Activated CD4-positive, alpha-beta T cell treated with anti-CD3 and anti-CD28 coated beads, Interleukin-2, amount 10 ng/mL, durations not matched to agents 24 days and 14 days (primary cell): ENCODE measurements around the gene NELFCD. TPM values are rescaled to one million over a fixed set of nuclear protein-coding genes. Genes with fewer than 3 reads are reported as not detected.
"Not testable (repeated sequence)": the region's sequence is repeated elsewhere in the genome, so short reads cannot be mapped to it uniquely, and the experiment has no call there.

ENCODE experiments used
- DNase-seq: peaks from one replicate; pipeline ENCODE4 v3.0.0; 2022
- H3K27ac Mint-ChIP-seq: one replicate; pipeline ENCODE4 v1.8.0; 2022; ENCODE audit warnings: mild to moderate bottlenecking, mixed read lengths
- H3K27me3 Mint-ChIP-seq: one replicate; pipeline ENCODE4 v1.8.0; 2022; ENCODE audit warnings: mixed read lengths
- H3K36me3 Mint-ChIP-seq: one replicate; pipeline ENCODE4 v1.8.0; 2022; ENCODE audit warnings: low read depth, mild to moderate bottlenecking, mixed read lengths
- H3K4me1 Mint-ChIP-seq: one replicate; pipeline ENCODE4 v1.8.0; 2021; ENCODE audit warnings: mixed read lengths
- H3K4me3 Mint-ChIP-seq: one replicate; pipeline ENCODE4 v1.8.0; 2022; ENCODE audit warnings: mild to moderate bottlenecking, moderate library complexity, mixed read lengths
- H3K9me3 Mint-ChIP-seq: one replicate; pipeline ENCODE4 v1.8.0; 2021; ENCODE audit warnings: mixed read lengths
- intact Hi-C: fragments of 100-400 bp; cut with micrococcal nuclease; formaldehyde crosslinking; loops from one replicate; pipeline ENCODE4 v1.15.1; 2023
- total RNA-seq: library from RNA; stranded (reverse); gene quantifications from 2 replicates; pipeline ENCODE4 v1.2.3, GENCODE V29; 2022

The NELFCD gene, protein sequence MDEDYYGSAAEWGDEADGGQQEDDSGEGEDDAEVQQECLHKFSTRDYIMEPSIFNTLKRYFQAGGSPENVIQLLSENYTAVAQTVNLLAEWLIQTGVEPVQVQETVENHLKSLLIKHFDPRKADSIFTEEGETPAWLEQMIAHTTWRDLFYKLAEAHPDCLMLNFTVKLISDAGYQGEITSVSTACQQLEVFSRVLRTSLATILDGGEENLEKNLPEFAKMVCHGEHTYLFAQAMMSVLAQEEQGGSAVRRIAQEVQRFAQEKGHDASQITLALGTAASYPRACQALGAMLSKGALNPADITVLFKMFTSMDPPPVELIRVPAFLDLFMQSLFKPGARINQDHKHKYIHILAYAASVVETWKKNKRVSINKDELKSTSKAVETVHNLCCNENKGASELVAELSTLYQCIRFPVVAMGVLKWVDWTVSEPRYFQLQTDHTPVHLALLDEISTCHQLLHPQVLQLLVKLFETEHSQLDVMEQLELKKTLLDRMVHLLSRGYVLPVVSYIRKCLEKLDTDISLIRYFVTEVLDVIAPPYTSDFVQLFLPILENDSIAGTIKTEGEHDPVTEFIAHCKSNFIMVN
- 119 and 120 TPM in 2 replicates for total RNA-seq

DNA sequence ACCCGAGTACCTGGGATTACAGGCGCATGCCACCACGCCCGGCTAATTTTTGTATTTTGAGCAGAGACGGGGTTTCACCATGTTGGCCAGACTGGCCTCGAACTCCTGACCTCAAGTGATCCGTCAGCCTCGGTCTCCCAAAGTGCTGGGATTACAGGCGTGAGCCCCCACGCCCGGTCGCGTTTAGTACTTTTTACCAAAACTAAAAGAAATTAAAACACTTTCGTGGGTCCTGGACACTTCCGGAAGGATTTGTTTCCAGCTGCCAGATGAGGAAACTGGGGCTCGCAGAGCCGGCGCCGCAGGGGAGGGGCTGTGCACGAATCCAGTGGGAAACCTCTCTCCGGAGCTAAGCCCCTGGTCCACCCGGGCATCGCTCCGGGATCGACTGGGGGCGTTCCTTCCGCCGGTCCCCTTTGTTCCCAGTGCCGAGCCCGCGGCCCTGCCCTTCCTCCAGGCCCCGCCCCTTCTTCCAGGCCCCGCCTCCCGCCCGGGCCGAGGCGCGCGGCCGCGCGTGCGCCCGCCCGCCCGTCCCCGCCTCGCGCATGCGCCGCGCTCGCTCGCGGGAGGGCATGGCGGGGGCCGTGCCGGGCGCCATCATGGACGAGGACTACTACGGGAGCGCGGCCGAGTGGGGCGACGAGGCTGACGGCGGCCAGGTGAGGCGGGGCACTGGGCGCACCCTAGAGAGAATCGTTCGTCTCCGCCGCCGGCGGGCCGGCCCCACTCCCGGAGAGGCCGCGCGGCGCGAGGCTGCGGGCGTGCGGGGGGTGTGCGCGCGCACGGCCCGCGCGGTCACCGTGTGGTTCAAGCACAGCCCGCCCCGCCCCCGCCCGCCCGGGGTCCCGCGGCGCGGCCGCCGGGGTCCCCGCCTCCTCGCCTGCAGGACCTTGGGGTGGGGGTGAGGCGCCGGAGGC lies at the start of gene NELFCD:
Gene NELFCD (plus strand): TSS at position 546 of the 917 bp plus-strand sequence. CDS start 54 bp downstream, at position 600.
- peak within 1 kb of the TSS; percentile 94 for H3K4me3 Mint-ChIP-seq
- peak within 1 kb of the TSS; percentile 91 for H3K27ac Mint-ChIP-seq
- peak; percentile 97 for DNase-seq
- peaks cover 22% of the 10 kb centered on the region for H3K36me3 Mint-ChIP-seq
- H3K27me3 Mint-ChIP-seq, result peaks cover 9% of the 10 kb centered on the region
- H3K9me3 Mint-ChIP-seq, result no peaks in the 10 kb centered on the region
- peaks cover 27% of the 10 kb centered on the region for H3K4me1 Mint-ChIP-seq
- intact Hi-C loops, result loop anchor here (1.0 to 2.0 kb wide), 5 partner anchors 26 to 331 kb away; partner anchors contain the start of genes ATP5F1E and CTSZ

DNA sequence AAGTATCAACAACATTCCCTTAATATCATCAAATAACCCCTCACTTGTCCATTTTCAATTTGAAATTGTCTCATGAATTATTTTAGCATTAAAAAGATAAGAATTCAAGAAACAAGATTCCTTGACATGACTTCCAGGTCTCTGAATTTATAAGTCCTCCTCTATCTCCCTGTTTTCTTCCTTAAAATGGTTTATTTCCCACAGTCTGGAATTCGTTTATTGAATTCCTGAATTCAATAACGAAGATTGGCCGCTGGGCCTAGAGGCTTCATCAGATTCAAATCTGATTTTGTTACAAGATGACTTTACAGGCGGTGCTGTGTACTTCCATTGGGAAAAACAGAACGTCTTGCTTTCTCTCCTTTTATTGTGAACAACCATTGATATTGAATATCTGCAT lies 48.9 kb upstream of the NELFCD start:
- Mint-ChIP-seq H3K9me3 (peaks cover 3% of the 10 kb centered on the region), H3K4me1 (no peaks in the 10 kb centered on the region), H3K27me3 (peaks cover 43% of the 10 kb centered on the region), H3K36me3 (no peaks in the 10 kb centered on the region), H3K27ac (no peak overlapping the region), H3K4me3 (no peak overlapping the region)
- intact Hi-C loops, result no loop called here
- DNase-seq, result no peak

DNA sequence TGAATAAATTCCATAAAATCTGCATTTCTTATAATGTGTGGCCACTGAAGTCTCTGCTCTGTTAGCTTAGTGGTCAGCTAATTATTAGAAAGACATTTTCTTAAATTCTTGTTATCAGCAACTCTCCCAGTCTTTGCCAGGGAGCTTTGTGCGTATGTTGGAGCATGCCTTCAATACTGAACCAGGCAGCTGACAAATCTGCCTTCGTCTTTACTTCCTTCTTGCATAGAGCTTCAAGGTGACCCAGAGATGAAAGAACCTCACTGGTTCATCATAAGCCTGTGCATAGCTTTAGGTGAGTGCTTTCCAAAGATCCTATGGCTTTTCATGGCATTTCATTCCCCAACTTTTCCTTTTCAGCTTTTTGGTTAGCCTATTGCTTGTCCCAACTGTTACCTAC lies 43.0 kb upstream of the NELFCD start:
- intact Hi-C loops, result no loop called here
- H3K4me1 Mint-ChIP-seq, result no peaks in the 10 kb centered on the region
- H3K27ac Mint-ChIP-seq, result no peak overlapping the region
- no peak for DNase-seq
- H3K36me3 Mint-ChIP-seq, result no peaks in the 10 kb centered on the region
- H3K4me3 Mint-ChIP-seq, result no peak overlapping the region
- peaks cover 3% of the 10 kb centered on the region for H3K9me3 Mint-ChIP-seq
- peaks cover 48% of the 10 kb centered on the region for H3K27me3 Mint-ChIP-seq

DNA sequence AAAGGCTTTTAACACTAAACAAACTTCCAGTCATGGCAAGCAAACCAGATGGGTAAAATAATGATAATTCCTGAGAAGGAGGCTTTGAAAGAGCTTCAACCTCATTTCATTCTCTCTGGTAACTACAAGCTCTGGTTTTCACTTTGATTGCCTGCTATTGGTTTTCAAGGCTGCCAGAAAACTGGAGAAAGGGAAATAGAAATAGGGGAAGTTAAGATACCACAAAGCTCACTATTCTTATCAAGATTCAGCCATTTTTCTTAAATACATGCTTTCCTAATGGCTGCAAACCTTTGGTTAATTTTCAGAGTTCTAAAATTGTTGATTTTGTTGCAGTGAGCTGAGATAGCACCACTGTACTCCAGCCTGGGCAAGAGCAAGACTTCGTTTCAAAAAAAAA lies 42.5 kb upstream of the NELFCD start:
- H3K4me1 Mint-ChIP-seq, result no peaks in the 10 kb centered on the region
- peaks cover 3% of the 10 kb centered on the region for H3K9me3 Mint-ChIP-seq
- no peak for DNase-seq
- peaks cover 48% of the 10 kb centered on the region for H3K27me3 Mint-ChIP-seq
- H3K4me3 Mint-ChIP-seq, result no peak overlapping the region
- H3K27ac Mint-ChIP-seq, result no peak overlapping the region
- no peaks in the 10 kb centered on the region for H3K36me3 Mint-ChIP-seq
- intact Hi-C loops, result no loop called here

DNA sequence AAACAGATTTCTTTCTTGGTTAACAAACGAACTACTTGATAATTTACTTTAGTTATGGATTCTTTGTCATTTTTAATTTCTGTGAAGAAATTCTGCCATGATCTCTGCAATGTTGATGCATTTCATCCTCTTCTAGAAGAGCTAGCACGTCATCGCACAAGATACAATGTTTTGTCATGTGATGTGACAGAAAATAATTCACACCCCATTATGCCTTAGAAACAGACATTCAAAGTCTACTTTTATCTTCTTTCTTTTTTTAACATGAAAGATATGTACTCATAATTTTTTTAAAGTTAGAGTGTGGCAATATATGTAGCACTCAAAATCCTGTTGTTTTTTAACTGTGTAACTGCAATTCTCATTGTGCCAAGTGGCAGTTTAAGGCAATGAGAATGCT lies 39.6 kb upstream of the NELFCD start:
- H3K27ac Mint-ChIP-seq, result no peak overlapping the region
- no peaks in the 10 kb centered on the region for H3K36me3 Mint-ChIP-seq
- H3K4me3 Mint-ChIP-seq, result no peak overlapping the region
- peaks cover 32% of the 10 kb centered on the region for H3K27me3 Mint-ChIP-seq
- DNase-seq, result no peak
- no peaks in the 10 kb centered on the region for H3K4me1 Mint-ChIP-seq
- intact Hi-C loops, result no loop called here
- H3K9me3 Mint-ChIP-seq, result no peaks in the 10 kb centered on the region

DNA sequence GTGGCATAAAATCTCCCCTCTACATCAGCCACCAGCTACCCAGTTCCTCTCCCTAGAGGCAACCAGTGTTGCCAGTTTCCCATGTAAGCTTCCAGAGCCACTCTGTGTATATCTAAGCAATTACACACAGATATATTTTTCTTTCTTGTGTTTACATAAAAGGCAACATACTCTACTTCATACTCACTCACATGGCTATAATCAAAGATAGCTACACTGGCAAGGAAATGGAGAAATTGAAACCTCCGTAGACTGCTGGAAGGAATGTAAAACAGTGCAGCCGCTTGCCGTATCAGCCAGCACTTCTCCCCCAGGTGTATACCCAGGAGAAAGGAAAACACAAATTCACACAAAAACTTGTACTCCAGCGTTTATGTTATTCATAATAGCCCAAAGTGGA lies 38.5 kb upstream of the NELFCD start:
- no peak for DNase-seq
- H3K4me3 Mint-ChIP-seq, result no peak overlapping the region

DNA sequence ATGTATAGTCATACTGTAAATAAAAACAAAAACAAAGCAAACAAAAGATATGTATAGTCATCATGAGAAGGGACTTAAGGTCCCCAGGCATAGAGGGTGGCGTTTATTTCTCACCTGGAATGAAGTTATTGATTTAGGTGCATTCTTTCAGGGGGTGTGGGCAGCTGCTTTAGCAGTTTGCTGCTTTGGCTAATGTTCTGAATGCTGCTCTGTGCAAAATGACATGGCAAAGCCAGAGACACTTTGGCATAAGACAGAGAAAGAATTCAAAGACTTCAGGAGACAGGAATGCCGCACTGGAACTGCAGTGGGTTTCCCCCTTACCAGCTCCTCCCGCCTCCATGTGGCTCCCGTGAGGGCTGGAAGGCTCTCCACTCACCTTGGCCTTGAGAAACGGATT lies 36.4 kb upstream of the NELFCD start:
- no peak overlapping the region for H3K27ac Mint-ChIP-seq
- DNase-seq, result no peak
- H3K4me1 Mint-ChIP-seq, result no peaks in the 10 kb centered on the region
- no peaks in the 10 kb centered on the region for H3K9me3 Mint-ChIP-seq
- intact Hi-C loops, result no loop called here
- H3K27me3 Mint-ChIP-seq, result peaks cover 11% of the 10 kb centered on the region
- no peaks in the 10 kb centered on the region for H3K36me3 Mint-ChIP-seq
- H3K4me3 Mint-ChIP-seq, result no peak overlapping the region

More for the DNA sequence above, 38.5 kb upstream of the NELFCD start:
- Mint-ChIP-seq H3K9me3 (no peaks in the 10 kb centered on the region), H3K27ac (no peak overlapping the region), H3K36me3 (no peaks in the 10 kb centered on the region), H3K27me3 (peaks cover 26% of the 10 kb centered on the region), H3K4me1 (no peaks in the 10 kb centered on the region)
- intact Hi-C loops, result no loop called here

DNA sequence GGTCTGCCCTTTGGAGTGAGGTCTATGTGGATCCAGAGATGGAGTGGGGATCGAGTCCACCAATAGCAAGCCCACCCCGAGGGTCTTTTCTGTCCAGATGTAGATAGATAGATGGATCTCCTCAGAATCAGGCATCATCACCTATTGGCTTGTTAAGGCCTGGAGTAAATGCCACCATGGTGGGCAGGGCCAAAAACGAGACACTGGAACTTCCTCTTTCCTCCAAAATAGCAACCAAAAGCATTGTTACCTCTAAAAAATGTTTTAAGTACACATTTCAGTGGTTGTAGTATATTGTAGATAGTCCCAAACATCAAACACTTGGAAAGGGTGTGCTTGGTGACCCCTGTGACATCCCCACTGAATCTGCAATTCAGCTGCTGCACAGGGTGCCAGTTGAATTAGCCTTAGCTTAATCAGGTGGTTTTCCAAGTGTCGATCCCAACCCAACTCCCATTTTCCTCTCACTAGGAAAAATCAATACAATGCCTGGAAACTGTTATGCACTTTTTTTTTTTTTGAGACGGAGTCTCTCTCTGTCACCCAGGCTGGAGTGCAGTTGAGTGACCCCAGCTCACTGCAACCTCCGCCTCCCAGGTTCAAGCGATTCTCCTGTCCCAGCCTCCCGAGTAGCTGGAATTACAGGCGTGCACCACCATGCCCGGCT lies 35.0 kb upstream of the NELFCD start:
- Mint-ChIP-seq H3K4me1 (no peaks in the 10 kb centered on the region), H3K27me3 (peaks cover 16% of the 10 kb centered on the region), H3K27ac (no peak overlapping the region), H3K4me3 (no peak overlapping the region), H3K9me3 (no peaks in the 10 kb centered on the region), H3K36me3 (no peaks in the 10 kb centered on the region)
- no peak for DNase-seq
- intact Hi-C loops, result no loop called here

DNA sequence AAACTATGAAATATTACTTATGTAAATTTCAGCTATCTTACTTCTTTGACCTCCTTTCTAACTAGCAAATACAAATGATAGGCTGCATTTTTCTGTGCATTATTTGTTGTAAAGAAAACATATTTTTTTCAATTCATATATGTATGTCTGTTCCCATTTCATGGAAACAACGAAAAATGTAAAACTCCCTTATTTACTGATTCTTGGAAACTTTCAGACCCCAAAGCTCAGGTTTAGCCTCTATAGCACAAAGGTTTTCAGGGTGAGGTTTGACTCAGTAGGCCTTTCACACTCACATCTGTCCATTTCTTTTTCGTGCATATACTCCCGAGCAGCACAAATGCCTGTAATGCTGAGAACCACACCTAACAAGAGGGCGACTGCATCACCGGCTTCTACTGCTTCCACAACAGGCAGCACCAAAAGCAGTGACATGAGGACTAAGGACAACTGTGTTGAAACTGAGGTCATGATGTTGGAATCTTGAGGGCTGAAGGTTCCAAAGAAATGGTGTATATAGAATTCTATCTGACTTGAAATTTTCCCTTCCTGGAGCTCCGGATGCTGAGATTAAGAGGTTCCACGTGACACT lies 33.2 kb upstream of the NELFCD start:
- H3K27ac Mint-ChIP-seq, H3K9me3 Mint-ChIP-seq, intact Hi-C loops, H3K4me1 Mint-ChIP-seq, H3K36me3 Mint-ChIP-seq, DNase-seq, H3K4me3 Mint-ChIP-seq: not testable (repeated sequence)
- H3K27me3 Mint-ChIP-seq, result peaks cover 18% of the 10 kb centered on the region

DNA sequence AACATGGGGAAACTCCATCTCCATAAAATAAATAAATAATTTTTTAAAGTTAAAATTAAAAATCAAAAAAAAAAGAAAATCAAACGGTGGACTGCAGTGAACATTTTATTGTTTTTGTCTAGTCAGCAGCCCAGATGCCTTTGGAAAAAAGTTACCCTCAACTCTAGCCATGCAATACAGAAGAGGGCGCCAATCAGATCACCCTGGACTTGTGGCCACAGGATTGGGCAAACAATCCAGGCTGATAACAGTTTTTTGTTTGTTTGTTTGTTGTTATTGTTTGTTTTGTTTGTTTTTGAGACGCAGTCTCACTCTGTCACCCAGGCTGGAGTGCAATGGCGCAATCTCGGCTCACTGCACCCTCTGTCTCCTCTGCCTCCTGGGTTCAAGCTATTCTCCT lies 30.5 kb upstream of the NELFCD start:
- DNase-seq, result no peak
- Mint-ChIP-seq H3K4me1 (no peaks in the 10 kb centered on the region), H3K27me3 (peaks cover 26% of the 10 kb centered on the region)

DNA sequence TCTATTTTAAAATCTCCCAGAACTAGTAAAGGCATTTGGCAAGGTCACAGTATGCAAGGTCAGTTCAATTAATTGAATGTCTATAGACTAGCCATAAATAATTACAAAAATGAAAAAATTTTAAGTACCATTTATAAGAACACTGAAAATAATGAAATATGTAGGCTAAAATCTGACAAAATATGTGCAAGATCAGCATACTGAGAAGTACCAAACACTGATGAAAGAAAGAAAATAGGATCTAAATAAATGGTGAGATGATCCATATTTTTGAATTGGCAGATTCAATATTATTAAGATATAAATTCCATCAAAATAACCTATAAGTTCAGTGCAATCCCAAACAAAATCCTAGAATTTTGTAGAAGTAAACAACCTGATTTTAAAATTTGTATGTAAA lies 28.0 kb upstream of the NELFCD start:
- H3K36me3 Mint-ChIP-seq, result no peaks in the 10 kb centered on the region
- no peaks in the 10 kb centered on the region for H3K4me1 Mint-ChIP-seq
- DNase-seq, result no peak
- no peak overlapping the region for H3K4me3 Mint-ChIP-seq
- peaks cover 28% of the 10 kb centered on the region for H3K27me3 Mint-ChIP-seq
- no peaks in the 10 kb centered on the region for H3K9me3 Mint-ChIP-seq
- intact Hi-C loops, result no loop called here
- H3K27ac Mint-ChIP-seq, result no peak overlapping the region

More for the DNA sequence above, 30.5 kb upstream of the NELFCD start:
- Mint-ChIP-seq H3K9me3 (no peaks in the 10 kb centered on the region), H3K4me3 (no peak overlapping the region), H3K36me3 (no peaks in the 10 kb centered on the region), H3K27ac (no peak overlapping the region)
- intact Hi-C loops, result no loop called here

DNA sequence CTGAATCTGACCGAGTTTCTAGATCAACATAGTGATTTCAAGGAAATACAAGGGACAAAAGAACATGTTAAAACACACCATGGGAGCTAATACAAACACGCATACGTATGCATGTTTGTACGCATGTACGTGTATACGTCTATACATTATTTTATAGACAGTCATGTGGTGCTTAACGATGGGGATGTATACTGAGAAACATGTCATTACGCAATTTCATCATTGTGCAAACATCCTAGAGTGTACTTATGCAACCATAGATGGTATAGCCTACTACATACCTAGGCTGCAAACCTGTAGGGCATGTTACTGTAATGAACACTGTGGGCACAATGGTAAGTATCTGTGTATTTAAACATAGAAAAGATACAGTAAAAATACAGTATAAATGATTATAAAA lies 25.0 kb upstream of the NELFCD start:
- Mint-ChIP-seq H3K9me3 (no peaks in the 10 kb centered on the region), H3K27ac (no peak overlapping the region), H3K4me3 (no peak overlapping the region), H3K36me3 (no peaks in the 10 kb centered on the region), H3K27me3 (peaks cover 30% of the 10 kb centered on the region), H3K4me1 (no peaks in the 10 kb centered on the region)
- no peak for DNase-seq
- intact Hi-C loops, result no loop called here

DNA sequence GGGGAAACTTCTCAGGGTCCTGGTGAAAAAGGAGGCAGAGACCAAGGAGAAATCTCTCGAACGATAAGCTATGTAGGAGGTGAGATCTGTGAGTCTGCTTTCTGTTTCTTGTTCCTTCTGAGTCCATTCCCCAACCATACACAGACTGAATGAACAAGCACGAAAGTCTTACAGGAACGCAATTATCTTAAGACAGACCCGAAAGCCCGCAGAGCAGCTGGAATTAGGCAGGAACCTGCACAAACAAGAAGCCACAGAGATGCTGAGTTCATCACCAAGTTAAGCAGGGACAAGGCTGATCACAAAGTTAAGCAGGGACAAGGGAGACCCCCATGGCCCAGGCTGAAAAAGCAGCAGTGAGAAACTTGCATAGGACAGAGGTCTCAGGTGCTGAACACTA lies 21.4 kb upstream of the NELFCD start:
- no peaks in the 10 kb centered on the region for H3K9me3 Mint-ChIP-seq
- DNase-seq, result no peak
- intact Hi-C loops, result no loop called here
- H3K4me1 Mint-ChIP-seq, result no peaks in the 10 kb centered on the region
- no peak overlapping the region for H3K27ac Mint-ChIP-seq
- no peaks in the 10 kb centered on the region for H3K36me3 Mint-ChIP-seq
- peaks cover 23% of the 10 kb centered on the region for H3K27me3 Mint-ChIP-seq
- H3K4me3 Mint-ChIP-seq, result no peak overlapping the region
